ENCODE data around the gene LIAS.
A peak's percentile ranks its signal among the peaks of the same experiment; 100 is the strongest.
"Not testable (repeated sequence)": the region's sequence is repeated elsewhere in the genome, so short reads cannot be mapped to it uniquely, and the experiment has no call there.

The LIAS gene

GRCh38 chr4:39502019-39502663 is 43.3 kb downstream of the LIAS start:
- DNase-seq = no peak

- not testable (repeated sequence) for DNase-seq
These were observed 43.8 kb downstream of the LIAS start for GRCh38 chr4:39502664-39503035.

GRCh38 chr4:39504538-39504937 is 45.7 kb downstream of the LIAS start:
- DNase-seq = no peak

GRCh38 chr4:39505581-39505980 is 46.7 kb downstream of the LIAS start:
- DNase-seq = no peak

- no peak for DNase-seq
These were observed 51.6 kb downstream of the LIAS start for GRCh38 chr4:39510348-39510929.

GRCh38 chr4:39514266-39514665 is 55.4 kb downstream of the LIAS start:
- not testable (repeated sequence) for DNase-seq

GRCh38 chr4:39514888-39515401 is 56.1 kb downstream of the LIAS start:
- DNase-seq = no peak

- DNase-seq = not testable (repeated sequence)
These were observed 57.0 kb downstream of the LIAS start for GRCh38 chr4:39515669-39516401.

GRCh38 chr4:39516407-39516966 is 57.6 kb downstream of the LIAS start:
- DNase-seq = no peak

- no peak for DNase-seq
These were observed 59.6 kb downstream of the LIAS start for GRCh38 chr4:39518484-39518883.

GRCh38 chr4:39521253-39521919 is 62.5 kb downstream of the LIAS start:
- DNase-seq = no peak

- no peak for DNase-seq
These were observed 63.2 kb downstream of the LIAS start for GRCh38 chr4:39522068-39522467.

- DNase-seq = no peak
These were observed 65.5 kb downstream of the LIAS start for GRCh38 chr4:39524161-39524957.

- DNase-seq = no peak
These were observed 67.2 kb downstream of the LIAS start for GRCh38 chr4:39525822-39526690.

GRCh38 chr4:39526765-39527295 is 68.0 kb downstream of the LIAS start:
- DNase-seq = no peak

- peak; percentile 96 for DNase-seq
These were observed 68.6 kb downstream of the LIAS start, which contains the start of gene UGDH for GRCh38 chr4:39527296-39528060. UGDH (minus strand) TSS chr4:39527439; CDS start chr4:39521512, 5,927 bp downstream.

- DNase-seq = peak; percentile 70
These were observed 69.2 kb downstream of the LIAS start for GRCh38 chr4:39528061-39528465.

All from NCI-H226 (cell line).